Measurements from ENCODE around the gene CACNA1B.

CACNA1B gene

DNA sequence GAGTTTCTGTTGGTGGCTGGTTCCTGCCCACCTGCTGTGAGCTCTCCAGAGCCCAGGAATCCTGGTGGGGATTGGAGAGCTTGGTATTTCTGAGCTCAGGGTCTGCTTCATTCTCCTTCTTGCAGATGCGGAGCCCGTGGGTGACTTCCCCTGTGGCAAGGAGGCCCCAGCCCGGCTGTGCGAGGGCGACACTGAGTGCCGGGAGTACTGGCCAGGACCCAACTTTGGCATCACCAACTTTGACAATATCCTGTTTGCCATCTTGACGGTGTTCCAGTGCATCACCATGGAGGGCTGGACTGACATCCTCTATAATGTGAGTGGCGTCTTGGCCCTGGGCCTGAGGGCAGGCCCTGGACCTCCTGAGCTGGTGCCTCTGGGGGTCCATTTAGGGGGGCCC lies 39.5 kb downstream of the CACNA1B start:
- peaks cover 0 to 1% of the 10 kb centered on the region in 2 donors for H3K36me3 ChIP-seq (replicated peaks in 1 of 2; ENCODE audit: control insufficient read depth in 2 of 2, insufficient read depth in 2 of 2, low read length in 2 of 2)
- H3K14ac ChIP-seq (ENCODE audit: low read length): no peak overlapping the region
- H4K91ac ChIP-seq (ENCODE audit: low read depth, low read length, poor library complexity): no peak overlapping the region
- no peak overlapping the region for H2BK12ac ChIP-seq (ENCODE audit: low read length)
- peaks cover 0 to 15% of the 10 kb centered on the region in 2 donors for H3K9me3 ChIP-seq (replicated peaks in 1 of 2; ENCODE audit: control insufficient read depth in 2 of 2, insufficient read depth in 1 of 2, low read depth in 1 of 2, low read length in 2 of 2)
- H2AFZ ChIP-seq (ENCODE audit: low read length): no peak overlapping the region
- H3K18ac ChIP-seq (ENCODE audit: low read length): no peak overlapping the region
- H3K4me3 ChIP-seq (ENCODE audit: low read length in 2 of 2): no peak overlapping the region
- no peak overlapping the region for H3K4me2 ChIP-seq (ENCODE audit: insufficient read depth, low read length, poor library complexity, severe bottlenecking)
- H3K79me1 ChIP-seq (ENCODE audit: low read depth, low read length): peaks cover 2% of the 10 kb centered on the region
- no CpG with 5 or more reads among the region's 8 CpGs for WGBS, 2 donors (ENCODE audit: extremely low coverage in 2 of 2, insufficient read length in 2 of 2, insufficient replicate concordance in 1 of 2)
- no peak for DNase-seq (ENCODE audit: low spot score)
- no peak overlapping the region for H2AK5ac ChIP-seq (ENCODE audit: low read depth, low read length)
- H3K27me3 ChIP-seq (ENCODE audit: control insufficient read depth in 3 of 3, insufficient read depth in 3 of 3, low read depth in 1 of 3, low read length in 3 of 3): no peaks in the 10 kb centered on the region
- H3K27ac ChIP-seq (replicated peaks; ENCODE audit: low read length): no peak overlapping the region
- no peak overlapping the region for H3K4ac ChIP-seq (ENCODE audit: low read length)
- no peak overlapping the region for H4K8ac ChIP-seq (ENCODE audit: low read depth, low read length)
- H2BK5ac ChIP-seq (ENCODE audit: low read length): peak overlapping the region; percentile 10
- peaks cover 10 to 12% of the 10 kb centered on the region in 2 donors for H3K4me1 ChIP-seq (ENCODE audit: control insufficient read depth in 2 of 2, insufficient read depth in 1 of 2, low read depth in 1 of 2, low read length in 2 of 2)
- H2BK120ac ChIP-seq (ENCODE audit: low read depth, low read length): no peak overlapping the region
- H3K23ac ChIP-seq (ENCODE audit: low read depth, low read length, poor library complexity): peak overlapping the region; percentile 52
- no peak overlapping the region for H3K9ac ChIP-seq (ENCODE audit: low read depth, low read length, poor library complexity)
- H2BK15ac ChIP-seq (ENCODE audit: low read length): no peak overlapping the region

DNA sequence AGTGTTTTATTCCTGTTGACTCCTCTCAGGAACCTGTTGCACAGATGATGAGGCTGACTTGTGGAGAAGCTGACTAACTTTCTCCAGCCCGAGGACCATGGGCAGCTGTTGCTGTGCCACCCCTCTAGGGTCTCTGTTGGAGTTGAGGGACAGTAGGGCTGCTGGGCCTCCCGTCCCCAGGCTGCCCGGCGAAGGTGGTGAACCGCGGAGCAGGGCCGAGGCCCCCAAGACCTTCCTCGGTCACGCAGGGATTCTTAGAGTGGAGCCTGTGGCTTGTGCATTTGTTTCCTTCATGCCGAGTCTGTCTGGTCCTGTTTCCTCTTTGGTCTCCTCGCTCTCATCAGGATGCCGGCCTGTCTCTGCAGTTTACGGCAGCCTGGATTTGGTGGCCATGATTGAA lies 40.2 kb downstream of the CACNA1B start:
- peaks cover 10 to 12% of the 10 kb centered on the region in 2 donors for H3K4me1 ChIP-seq (ENCODE audit: control insufficient read depth in 2 of 2, insufficient read depth in 1 of 2, low read depth in 1 of 2, low read length in 2 of 2)
- H3K4ac ChIP-seq (ENCODE audit: low read length): no peak overlapping the region
- H2BK12ac ChIP-seq (ENCODE audit: low read length): no peak overlapping the region
- H3K14ac ChIP-seq (ENCODE audit: low read length): no peak overlapping the region
- H4K8ac ChIP-seq (ENCODE audit: low read depth, low read length): no peak overlapping the region
- no peak overlapping the region for H2AFZ ChIP-seq (ENCODE audit: low read length)
- H2BK15ac ChIP-seq (ENCODE audit: low read length): no peak overlapping the region
- no peak overlapping the region for H2BK5ac ChIP-seq (ENCODE audit: low read length)
- WGBS, 2 donors (ENCODE audit: extremely low coverage in 2 of 2, insufficient read length in 2 of 2, insufficient replicate concordance in 1 of 2): no CpG with 5 or more reads among the region's 13 CpGs
- no peak overlapping the region for H2AK5ac ChIP-seq (ENCODE audit: low read depth, low read length)
- DNase-seq (ENCODE audit: low spot score): no peak
- no peak overlapping the region for H3K23ac ChIP-seq (ENCODE audit: low read depth, low read length, poor library complexity)
- no peak overlapping the region for H3K18ac ChIP-seq (ENCODE audit: low read length)
- peaks cover 0 to 1% of the 10 kb centered on the region in 2 donors for H3K36me3 ChIP-seq (replicated peaks in 1 of 2; ENCODE audit: control insufficient read depth in 2 of 2, insufficient read depth in 2 of 2, low read length in 2 of 2)
- H3K4me2 ChIP-seq (ENCODE audit: insufficient read depth, low read length, poor library complexity, severe bottlenecking): no peak overlapping the region
- H2BK120ac ChIP-seq (ENCODE audit: low read depth, low read length): no peak overlapping the region
- no peak overlapping the region for H4K91ac ChIP-seq (ENCODE audit: low read depth, low read length, poor library complexity)
- no peak overlapping the region for H3K27ac ChIP-seq (replicated peaks; ENCODE audit: low read length)
- H3K27me3 ChIP-seq (ENCODE audit: control insufficient read depth in 3 of 3, insufficient read depth in 3 of 3, low read depth in 1 of 3, low read length in 3 of 3): no peaks in the 10 kb centered on the region
- no peak overlapping the region for H3K9ac ChIP-seq (ENCODE audit: low read depth, low read length, poor library complexity)
- H3K79me1 ChIP-seq (ENCODE audit: low read depth, low read length): no peaks in the 10 kb centered on the region
- H3K4me3 ChIP-seq (ENCODE audit: low read length in 2 of 2): no peak overlapping the region
- peaks cover 0 to 15% of the 10 kb centered on the region in 2 donors for H3K9me3 ChIP-seq (replicated peaks in 1 of 2; ENCODE audit: control insufficient read depth in 2 of 2, insufficient read depth in 1 of 2, low read depth in 1 of 2, low read length in 2 of 2)

DNA sequence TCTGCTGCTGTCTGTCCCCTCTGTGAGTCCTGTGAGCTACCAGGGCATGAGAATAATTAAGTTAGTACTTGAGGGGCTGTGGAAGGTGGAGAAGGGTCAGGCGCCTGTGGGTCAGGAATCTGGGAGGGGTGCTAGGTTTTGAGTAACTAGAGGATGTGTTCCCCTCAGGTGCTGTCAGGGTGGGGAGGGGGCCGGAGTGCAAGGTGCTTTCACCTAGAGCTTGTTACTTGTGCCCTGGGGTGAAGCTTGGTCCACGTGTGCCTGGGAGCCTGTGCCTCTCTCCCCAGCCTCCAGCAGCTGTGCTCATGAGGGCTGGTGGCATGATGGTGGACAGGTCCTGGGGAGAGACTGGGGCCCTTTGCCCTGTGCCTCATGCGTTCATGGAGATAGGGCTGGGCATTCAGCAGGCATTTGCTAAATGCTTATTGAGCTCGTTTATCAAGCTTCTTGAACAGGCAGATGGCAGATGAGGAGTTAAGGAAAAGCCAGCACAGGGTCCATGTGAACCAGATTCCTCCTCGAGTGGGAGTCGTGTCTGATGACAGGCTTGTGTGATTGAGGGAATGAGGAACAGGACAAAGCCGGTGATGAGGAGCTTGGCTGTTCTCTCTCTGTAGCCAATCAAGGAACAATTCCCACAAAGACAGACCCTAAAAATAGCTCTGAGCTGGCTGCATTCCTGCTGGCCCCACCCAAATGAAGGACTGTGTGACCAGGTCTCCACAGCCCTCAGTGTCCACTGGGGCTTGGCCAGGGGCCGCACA lies 40.9 kb downstream of the CACNA1B start:
- peak overlapping the region; percentile 86 for H3K18ac ChIP-seq (ENCODE audit: low read length)
- H3K9ac ChIP-seq (ENCODE audit: low read depth, low read length, poor library complexity): no peak overlapping the region
- H3K4me3 ChIP-seq (ENCODE audit: low read length in 2 of 2): no peak overlapping the region
- no peak for DNase-seq (ENCODE audit: low spot score)
- H3K23ac ChIP-seq (ENCODE audit: low read depth, low read length, poor library complexity): no peak overlapping the region
- H3K27me3 ChIP-seq (ENCODE audit: control insufficient read depth in 3 of 3, insufficient read depth in 3 of 3, low read depth in 1 of 3, low read length in 3 of 3): no peaks in the 10 kb centered on the region
- H2AK5ac ChIP-seq (ENCODE audit: low read depth, low read length): no peak overlapping the region
- H4K91ac ChIP-seq (ENCODE audit: low read depth, low read length, poor library complexity): no peak overlapping the region
- no CpG with 5 or more reads among the region's 9 CpGs for WGBS, 2 donors (ENCODE audit: extremely low coverage in 2 of 2, insufficient read length in 2 of 2, insufficient replicate concordance in 1 of 2)
- no peak overlapping the region for H3K4ac ChIP-seq (ENCODE audit: low read length)
- H3K27ac ChIP-seq (replicated peaks; ENCODE audit: low read length): no peak overlapping the region
- no peak overlapping the region for H3K14ac ChIP-seq (ENCODE audit: low read length)
- H3K9me3 ChIP-seq (replicated peaks in 1 of 2; ENCODE audit: control insufficient read depth in 2 of 2, insufficient read depth in 1 of 2, low read depth in 1 of 2, low read length in 2 of 2): peaks cover 0 to 15% of the 10 kb centered on the region in 2 donors
- no peak overlapping the region for H4K8ac ChIP-seq (ENCODE audit: low read depth, low read length)
- no peak overlapping the region for H2AFZ ChIP-seq (ENCODE audit: low read length)
- no peaks in the 10 kb centered on the region for H3K79me1 ChIP-seq (ENCODE audit: low read depth, low read length)
- no peak overlapping the region for H2BK15ac ChIP-seq (ENCODE audit: low read length)
- peaks cover 10 to 12% of the 10 kb centered on the region in 2 donors for H3K4me1 ChIP-seq (ENCODE audit: control insufficient read depth in 2 of 2, insufficient read depth in 1 of 2, low read depth in 1 of 2, low read length in 2 of 2)
- H3K4me2 ChIP-seq (ENCODE audit: insufficient read depth, low read length, poor library complexity, severe bottlenecking): no peak overlapping the region
- H3K36me3 ChIP-seq (replicated peaks in 1 of 2; ENCODE audit: control insufficient read depth in 2 of 2, insufficient read depth in 2 of 2, low read length in 2 of 2): peaks cover 0 to 1% of the 10 kb centered on the region in 2 donors
- no peak overlapping the region for H2BK5ac ChIP-seq (ENCODE audit: low read length)
- H2BK120ac ChIP-seq (ENCODE audit: low read depth, low read length): peak overlapping the region; percentile 82
- no peak overlapping the region for H2BK12ac ChIP-seq (ENCODE audit: low read length)

DNA sequence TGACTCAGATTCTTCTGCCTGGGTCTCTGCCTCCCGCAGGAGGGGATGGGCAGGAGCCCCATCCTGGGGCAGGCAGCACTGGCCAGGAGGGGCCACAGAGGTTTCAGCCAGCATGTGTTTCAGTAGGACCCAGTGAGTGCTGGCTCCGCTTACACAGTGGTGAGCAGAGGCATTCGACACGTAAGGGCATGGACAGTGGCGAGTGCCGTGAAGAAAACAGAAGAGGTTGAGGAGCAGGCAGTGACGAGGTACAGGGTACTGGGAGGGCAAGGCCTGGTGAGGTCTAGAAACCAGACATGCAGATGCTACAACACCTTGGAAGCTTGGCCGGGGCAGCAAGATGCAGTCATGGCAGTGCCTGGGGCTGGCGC lies 41.5 kb downstream of the CACNA1B start:
- Histone ChIP-seq H3K4ac (ENCODE audit: low read length) (peak overlapping the region; percentile 53), H2AK5ac (ENCODE audit: low read depth, low read length) (peak overlapping the region; percentile 54), H3K79me1 (ENCODE audit: low read depth, low read length) (no peaks in the 10 kb centered on the region), H2AFZ (ENCODE audit: low read length) (no peak overlapping the region), H2BK5ac (ENCODE audit: low read length) (no peak overlapping the region), H3K9me3 (replicated peaks in 1 of 2; ENCODE audit: control insufficient read depth in 2 of 2, insufficient read depth in 1 of 2, low read depth in 1 of 2, low read length in 2 of 2) (peaks cover 0 to 13% of the 10 kb centered on the region in 2 donors), H3K4me3 (ENCODE audit: low read length in 2 of 2) (no peak overlapping the region), H3K9ac (ENCODE audit: low read depth, low read length, poor library complexity) (peak overlapping the region; percentile 33), H3K23ac (ENCODE audit: low read depth, low read length, poor library complexity) (peak overlapping the region; percentile 56), H3K18ac (ENCODE audit: low read length) (peak overlapping the region; percentile 86), H4K8ac (ENCODE audit: low read depth, low read length) (no peak overlapping the region), H3K4me1 (ENCODE audit: control insufficient read depth in 2 of 2, insufficient read depth in 1 of 2, low read depth in 1 of 2, low read length in 2 of 2) (peaks cover 10 to 12% of the 10 kb centered on the region in 2 donors), H3K27ac (replicated peaks; ENCODE audit: low read length) (no peak overlapping the region), H3K4me2 (ENCODE audit: insufficient read depth, low read length, poor library complexity, severe bottlenecking) (no peak overlapping the region), H2BK15ac (ENCODE audit: low read length) (no peak overlapping the region), H3K14ac (ENCODE audit: low read length) (peak overlapping the region; percentile 77), H3K27me3 (ENCODE audit: control insufficient read depth in 3 of 3, insufficient read depth in 3 of 3, low read depth in 1 of 3, low read length in 3 of 3) (no peaks in the 10 kb centered on the region), H4K91ac (ENCODE audit: low read depth, low read length, poor library complexity) (no peak overlapping the region), H3K36me3 (replicated peaks in 1 of 2; ENCODE audit: control insufficient read depth in 2 of 2, insufficient read depth in 2 of 2, low read length in 2 of 2) (peaks cover 0 to 1% of the 10 kb centered on the region in 2 donors), H2BK120ac (ENCODE audit: low read depth, low read length) (peak overlapping the region; percentile 82), H2BK12ac (ENCODE audit: low read length) (no peak overlapping the region)
- no peak for DNase-seq (ENCODE audit: low spot score)
- no CpG with 5 or more reads among the region's 9 CpGs for WGBS, 2 donors (ENCODE audit: extremely low coverage in 2 of 2, insufficient read length in 2 of 2, insufficient replicate concordance in 1 of 2)
